NCI-H1048 (cell line): Measurements from ENCODE around the gene KCNB1.

ENCODE experiments used
- DNase-seq: peaks from one replicate; lab custom pipeline; 2025; lab: John Stamatoyannopoulos, UW

Gene KCNB1

GRCh38 chr20:49497398-49497669, 14.9 kb upstream of the KCNB1 start:
- no peak for DNase-seq

- DNase-seq: no peak
Observed at GRCh38 chr20:49496553-49497397, 14.3 kb upstream of the KCNB1 start.

DNA sequence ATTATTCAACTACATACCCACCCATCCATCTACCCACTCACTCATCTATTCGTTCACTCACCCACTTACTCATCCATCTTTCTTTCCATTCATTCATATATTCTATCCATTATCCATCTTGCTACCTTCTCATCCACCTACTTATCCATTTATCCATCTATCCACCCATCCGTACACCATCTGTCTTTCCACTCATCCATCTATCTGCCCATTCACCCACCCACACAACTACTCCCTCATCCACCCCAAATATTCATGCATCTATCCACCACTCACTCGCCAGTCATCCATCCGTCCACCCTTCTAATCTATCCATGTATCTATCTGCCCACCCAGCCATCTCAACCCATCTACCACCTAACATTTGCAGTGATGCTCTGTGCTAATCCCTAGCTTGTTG, 13.6 kb upstream of the KCNB1 start:
- DNase-seq: no peak

GRCh38 chr20:49490689-49491088, 8.2 kb upstream of the KCNB1 start:
- DNase-seq: no peak

GRCh38 chr20:49489688-49490087, 7.2 kb upstream of the KCNB1 start:
- DNase-seq: no peak

DNA sequence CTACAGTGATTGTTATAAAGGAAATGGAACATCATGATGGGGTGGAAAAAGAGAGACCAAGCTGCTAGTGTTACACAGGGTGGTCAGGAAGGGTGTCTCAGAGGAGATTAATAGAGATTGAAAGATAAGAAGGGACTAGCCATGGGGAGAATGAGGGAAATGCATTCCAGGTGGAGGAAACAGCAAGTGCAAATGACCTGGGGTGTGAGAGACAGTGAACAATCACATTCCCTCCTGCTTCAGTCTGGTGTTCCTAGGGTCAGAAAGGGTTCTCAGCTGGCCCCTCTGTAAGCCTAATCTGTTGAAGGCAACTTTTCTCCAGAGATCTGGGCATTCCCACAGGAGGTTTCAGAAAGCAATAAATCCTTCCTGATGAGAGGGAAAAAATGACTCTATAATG, 3.6 kb upstream of the KCNB1 start:
- DNase-seq: no peak

DNA sequence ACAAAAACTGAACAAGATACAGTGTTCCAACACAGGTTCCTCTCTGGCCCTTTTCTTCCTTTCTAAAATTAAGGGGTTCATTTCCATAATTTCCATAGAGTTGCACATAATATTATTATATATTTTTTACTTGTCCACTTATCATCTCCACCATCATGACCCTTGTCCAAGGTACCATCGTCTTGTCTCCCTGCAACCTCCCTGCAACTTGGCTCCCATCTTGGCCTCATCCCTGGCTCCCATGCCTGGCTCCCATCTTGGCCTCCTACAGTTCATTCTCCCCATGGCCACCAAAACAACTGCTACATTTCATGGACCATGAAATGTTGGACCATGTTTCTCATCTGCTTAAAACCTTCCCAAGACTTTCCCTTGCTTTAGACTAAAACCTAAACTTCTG, 3.1 kb upstream of the KCNB1 start:
- no peak for DNase-seq

GRCh38 chr20:49484180-49485140, 2.0 kb upstream of the KCNB1 start:
- peak; percentile 28 for DNase-seq

DNA sequence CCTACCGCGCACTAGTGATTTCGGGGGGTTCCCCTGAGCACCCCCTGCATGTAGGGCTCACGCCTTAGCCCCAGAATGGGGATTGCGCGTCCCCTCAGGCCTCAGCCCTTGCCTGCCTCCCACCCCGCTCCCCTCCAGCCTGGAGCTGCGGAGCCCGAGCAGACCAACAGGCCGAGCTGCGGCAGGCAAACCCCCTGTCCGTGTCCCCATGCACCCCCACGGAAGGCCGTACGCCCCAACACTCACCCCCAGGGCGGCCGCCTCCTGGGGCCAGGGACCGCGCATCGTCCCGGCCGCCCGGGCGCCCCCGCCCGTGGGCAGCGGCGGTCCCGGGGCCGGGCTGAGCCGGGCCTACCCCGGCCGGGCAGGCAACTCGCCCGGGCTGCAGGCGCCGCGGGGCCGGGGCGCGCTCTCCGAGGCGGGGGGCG, 1.2 kb upstream of the KCNB1 start:
- DNase-seq: no peak

DNA sequence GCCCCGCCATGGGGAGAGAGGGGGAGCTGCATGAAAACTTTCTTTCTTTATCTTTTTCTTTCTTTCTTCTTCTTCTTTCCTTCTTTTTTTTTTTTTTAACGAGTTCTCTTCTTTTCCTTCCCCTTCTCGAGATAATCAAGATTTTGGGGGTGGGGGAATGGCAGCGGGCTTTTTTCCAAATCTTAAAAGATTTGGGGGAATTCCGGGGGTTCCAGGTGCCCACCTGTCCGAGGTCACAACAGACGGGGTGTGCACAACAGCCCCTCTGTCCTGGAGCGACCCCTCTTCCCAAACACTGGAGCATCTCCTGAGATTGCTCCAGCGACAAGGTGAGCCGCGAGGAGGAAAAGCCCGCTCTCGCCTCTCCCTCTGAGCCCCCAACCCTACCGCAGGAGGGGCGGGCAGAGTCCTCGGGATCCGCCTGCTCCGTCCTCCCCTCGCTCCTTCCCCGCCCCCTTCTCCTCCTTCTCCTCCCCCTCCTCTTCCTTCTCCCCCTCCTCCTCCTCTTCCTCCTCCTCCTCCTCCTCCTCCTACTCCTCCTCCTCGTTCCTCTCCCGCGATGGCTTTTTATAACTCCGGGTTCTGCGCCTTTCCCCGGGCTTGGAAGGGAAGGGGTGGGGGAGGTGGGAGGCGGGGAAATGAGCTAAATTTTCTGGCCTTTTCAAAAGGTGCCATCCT, 689 bp upstream of the KCNB1 start:
- DNase-seq: no peak

DNA sequence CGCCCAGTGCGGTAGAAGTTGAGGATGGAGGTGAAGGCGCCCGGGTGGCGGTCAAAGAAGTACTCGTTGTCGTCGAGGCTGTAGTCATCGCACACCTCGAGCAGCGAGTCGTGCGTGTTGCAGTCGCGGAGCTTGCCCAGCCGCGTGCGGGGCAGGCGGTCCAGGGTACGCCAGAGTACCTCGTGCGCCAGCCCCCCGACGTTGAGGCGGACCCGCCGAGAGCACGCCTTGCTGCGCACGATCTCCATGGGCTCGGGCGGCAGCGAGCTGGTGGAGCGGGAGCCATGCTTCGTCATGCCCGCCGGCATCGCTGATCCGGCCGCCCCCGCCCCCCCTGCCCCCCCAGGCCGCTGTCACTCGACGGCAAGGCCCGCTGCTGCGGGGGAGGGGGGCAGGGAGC, 295 bp downstream of the KCNB1 start:
- DNase-seq: no peak

GRCh38 chr20:49481116-49481515, 1.4 kb downstream of the KCNB1 start:
- no peak for DNase-seq

DNA sequence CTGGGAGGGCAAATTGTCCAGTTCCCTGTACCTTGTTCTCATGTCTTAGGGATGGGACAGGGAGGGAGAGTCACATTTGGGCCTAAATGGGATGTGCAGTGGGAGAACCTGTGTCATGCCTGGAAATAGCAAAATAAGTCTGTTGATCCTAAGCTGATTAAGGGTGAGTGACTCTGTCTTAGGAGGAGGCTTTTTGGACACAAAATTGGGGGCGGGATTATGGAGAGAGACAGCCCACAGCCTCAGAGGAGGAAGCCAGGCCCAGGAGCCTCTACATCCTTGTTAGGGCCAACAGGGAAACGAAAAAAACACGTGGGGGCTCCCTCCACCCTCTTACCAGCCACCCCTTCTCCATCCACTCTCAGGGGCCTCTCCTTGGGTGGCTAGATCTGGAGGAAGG, 2.2 kb downstream of the KCNB1 start:
- DNase-seq: no peak

DNA sequence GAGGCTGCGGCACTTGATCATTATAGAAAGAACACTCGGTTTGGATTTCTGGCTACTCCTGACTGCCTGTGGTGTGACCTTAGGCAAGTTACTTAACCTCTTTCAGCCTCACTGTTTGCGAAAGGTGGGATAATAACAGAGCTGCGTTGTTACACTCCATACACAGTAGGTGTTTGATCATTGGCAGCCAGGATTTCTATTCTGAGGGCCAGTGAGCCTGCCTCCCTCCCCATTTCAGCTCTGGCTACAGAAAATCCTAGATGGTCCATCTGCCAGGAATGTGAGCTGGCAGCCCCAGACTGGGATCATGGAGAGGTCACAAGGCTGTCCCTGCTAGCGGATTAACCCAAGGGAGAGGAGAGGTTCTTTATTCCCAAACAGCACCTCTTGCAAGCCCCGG, 2.7 kb downstream of the KCNB1 start:
- no peak for DNase-seq

DNA sequence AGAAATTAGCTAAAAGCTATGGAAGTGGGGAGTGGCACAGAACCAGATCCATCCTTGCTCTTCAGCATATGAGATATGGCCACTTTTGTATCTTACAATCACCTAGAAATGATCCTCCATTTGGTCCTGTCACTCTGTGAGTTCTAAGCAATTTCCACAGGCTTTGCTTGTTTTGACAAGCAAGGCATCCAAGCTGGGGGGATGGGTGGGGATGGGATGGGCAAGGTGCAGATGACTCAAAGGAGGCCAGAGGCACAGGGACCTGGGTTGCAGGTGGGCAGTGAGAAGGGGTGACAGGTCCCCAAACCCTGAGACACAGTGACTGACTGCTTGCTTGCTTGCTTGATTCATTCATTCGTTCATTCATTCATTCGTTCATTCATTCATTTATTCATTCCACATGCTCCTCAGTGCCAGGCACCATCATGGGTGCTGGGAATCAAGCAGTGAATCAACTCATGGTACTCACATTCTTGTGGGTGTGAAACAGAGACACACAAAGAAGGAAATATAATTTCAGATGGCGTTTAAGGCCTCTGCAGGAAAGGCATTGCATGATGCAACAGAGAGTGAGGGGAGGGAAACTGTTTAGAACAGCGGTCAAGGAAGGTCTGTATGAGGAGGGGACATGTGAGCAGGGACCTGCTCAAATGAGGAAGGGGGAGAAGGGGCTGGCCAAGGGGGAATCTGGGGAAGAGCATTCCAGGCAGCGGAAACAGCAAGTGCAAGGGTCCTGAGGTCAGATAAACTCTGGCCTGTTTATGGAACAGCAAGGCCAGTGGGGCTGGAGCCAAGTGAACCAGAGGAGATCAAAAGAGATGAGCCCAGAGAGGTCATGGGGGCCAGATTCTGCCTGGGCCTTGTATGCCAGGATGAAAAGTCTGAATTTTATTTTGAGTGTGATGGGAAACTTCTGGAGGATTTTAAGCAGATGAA, 3.4 kb downstream of the KCNB1 start:
- DNase-seq: no peak

GRCh38 chr20:49478266-49478665, 4.2 kb downstream of the KCNB1 start:
- no peak for DNase-seq

DNA sequence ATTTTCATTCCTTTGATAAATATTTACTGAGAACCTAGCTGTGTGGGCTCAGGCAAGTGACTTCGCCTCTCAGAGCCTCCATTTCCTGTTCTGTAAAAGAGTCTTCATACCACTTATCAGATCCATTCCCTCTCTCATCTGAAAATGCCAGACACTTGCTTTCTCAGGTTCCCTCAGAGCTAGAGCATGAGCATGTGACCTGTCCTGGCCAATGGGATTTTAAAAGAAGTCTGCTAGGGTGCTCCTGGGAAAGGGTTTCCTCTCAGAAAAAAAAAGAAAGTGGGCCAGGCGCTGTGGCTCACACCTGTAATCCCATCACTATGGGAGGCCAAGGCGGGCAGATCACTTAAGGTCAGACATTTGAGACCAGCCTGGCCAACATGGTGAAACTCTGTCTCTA, 5.3 kb downstream of the KCNB1 start:
- no peak for DNase-seq

DNA sequence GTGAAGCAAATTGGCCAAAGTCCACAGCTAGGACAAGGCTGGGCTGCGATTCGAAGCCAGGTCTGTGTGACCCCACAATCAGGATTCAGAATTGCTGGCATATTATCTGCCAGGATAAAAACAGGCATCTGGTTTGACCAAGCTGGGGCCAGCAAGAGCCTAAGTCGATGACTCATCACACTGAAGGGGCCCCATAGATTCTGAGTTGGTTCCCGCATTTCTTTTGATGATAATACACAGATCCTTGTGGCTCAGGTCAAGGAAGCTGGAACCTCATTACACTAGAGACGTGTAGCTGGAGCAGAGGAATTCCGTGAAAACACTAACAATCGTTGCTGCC, 6.5 kb downstream of the KCNB1 start:
- DNase-seq: no peak

GRCh38 chr20:49475292-49476015, 7.0 kb downstream of the KCNB1 start:
- DNase-seq: no peak

- DNase-seq: no peak
Observed at GRCh38 chr20:49471397-49471796, 11.1 kb downstream of the KCNB1 start.

- DNase-seq: no peak
Observed at GRCh38 chr20:49470922-49471321, 11.5 kb downstream of the KCNB1 start.
